ENCODE results near the gene NFKBIB. TPM values are rescaled to one million over a fixed set of nuclear protein-coding genes. Genes with fewer than 3 reads are reported as not detected.

Gene NFKBIB
- total and polyA plus RNA-seq, 2 of the 13 experiments (the other 11 are each of a cell fraction or from before 2014, with no cell fraction given), result 8.6 to 14.9 TPM

DNA sequence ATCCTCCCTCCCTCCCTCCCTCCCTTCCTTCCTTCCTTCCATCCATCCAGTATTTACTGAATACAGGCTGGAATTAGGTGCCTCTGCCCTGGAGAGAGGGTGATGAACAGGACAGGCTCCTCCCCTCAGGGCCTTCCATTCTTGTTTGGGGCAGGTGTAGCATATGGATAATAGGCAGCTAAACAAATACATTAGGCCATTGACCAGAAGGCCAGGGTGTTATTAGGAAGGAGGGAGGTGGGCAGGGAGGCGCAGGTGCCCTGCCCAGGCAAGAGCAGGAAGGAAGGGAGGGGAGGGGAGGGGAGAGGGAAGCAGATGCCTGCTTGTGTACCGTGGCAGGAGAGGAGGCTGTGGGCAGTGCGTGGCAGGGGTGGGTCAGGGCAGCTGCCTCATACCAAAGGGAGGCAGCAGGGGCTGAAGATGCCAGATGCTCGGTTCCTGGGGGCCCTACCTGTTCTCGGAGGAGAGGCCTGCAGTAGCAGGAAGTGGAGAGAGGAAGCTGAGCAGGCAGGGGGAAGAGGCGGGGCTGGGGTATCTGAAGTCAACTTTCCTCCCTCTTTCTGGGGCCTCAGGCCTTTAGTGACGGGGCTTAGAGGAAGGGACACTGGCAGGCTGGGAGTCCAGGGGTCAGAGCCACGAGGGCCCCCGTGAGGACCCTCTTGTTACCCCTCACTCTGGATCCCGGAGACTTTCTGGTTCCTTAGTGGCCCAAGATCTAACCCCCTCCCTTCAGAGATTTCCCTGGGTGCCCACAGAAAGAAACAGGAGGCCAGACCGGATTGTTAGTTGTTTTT, 21.8 kb upstream of the NFKBIB start, which contains the start of gene RINL (continued):
- TF ChIP-seq, protein P1, sequence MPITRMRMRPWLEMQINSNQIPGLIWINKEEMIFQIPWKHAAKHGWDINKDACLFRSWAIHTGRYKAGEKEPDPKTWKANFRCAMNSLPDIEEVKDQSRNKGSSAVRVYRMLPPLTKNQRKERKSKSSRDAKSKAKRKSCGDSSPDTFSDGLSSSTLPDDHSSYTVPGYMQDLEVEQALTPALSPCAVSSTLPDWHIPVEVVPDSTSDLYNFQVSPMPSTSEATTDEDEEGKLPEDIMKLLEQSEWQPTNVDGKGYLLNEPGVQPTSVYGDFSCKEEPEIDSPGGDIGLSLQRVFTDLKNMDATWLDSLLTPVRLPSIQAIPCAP (CRISPR knock-in tag; IDR thresholded peaks at IDR 0.05; ENCODE audit: low read depth), result no peak
- TF ChIP-seq YEATS2 (CRISPR knock-in tag; IDR thresholded peaks at IDR 0.05; ENCODE audit: borderline replicate concordance) (peak; percentile 61; the same call in 1 of the 2 replicates), PAXIP1 (CRISPR knock-in tag; conservative IDR thresholded peaks at IDR 0.05) (peak; percentile 39; the same call in 1 of the 2 replicates), IRF9 (CRISPR knock-in tag; IDR thresholded peaks at IDR 0.05; ENCODE audit: borderline replicate concordance) (peak; percentile 75; the same call in 1 of the 2 replicates), ZBTB7B (CRISPR knock-in tag; IDR thresholded peaks at IDR 0.05) (0 out of 2 replicates have a peak, but pooled peaks have one; percentile 21), ZC3H13 (CRISPR knock-in tag; IDR thresholded peaks at IDR 0.05) (no peak), POLR2G (IDR thresholded peaks at IDR 0.05; ENCODE audit: low read depth, low read length) (peak; percentile 78), ZFP41 (CRISPR knock-in tag; IDR thresholded peaks at IDR 0.05; ENCODE audit: borderline replicate concordance) (no peak), MYC (CRISPR knock-in tag; IDR thresholded peaks at IDR 0.05; ENCODE audit: borderline replicate concordance) (peak; percentile 24; the same call in 1 of the 2 replicates), RXRB (CRISPR knock-in tag; IDR thresholded peaks at IDR 0.05; ENCODE audit: borderline replicate concordance) (0 out of 2 replicates have a peak, but pooled peaks have one; percentile 8), ZNF484 (CRISPR knock-in tag; IDR thresholded peaks at IDR 0.05; ENCODE audit: borderline replicate concordance, low read depth) (no peak), TAF1 (CRISPR knock-in tag; IDR thresholded peaks at IDR 0.05) (peak; percentile 39; the same call in 1 of the 2 replicates), HNRNPL (IDR thresholded peaks at IDR 0.05; ENCODE audit: low read depth, low read length) (0 out of 2 replicates have a peak, but pooled peaks have one; percentile 61), KLF16 (CRISPR knock-in tag; IDR thresholded peaks at IDR 0.05) (peak in 1 of 2 experiments; percentile 64; a peak in 1 of 4 replicates)
- TF ChIP-seq, protein P2, sequence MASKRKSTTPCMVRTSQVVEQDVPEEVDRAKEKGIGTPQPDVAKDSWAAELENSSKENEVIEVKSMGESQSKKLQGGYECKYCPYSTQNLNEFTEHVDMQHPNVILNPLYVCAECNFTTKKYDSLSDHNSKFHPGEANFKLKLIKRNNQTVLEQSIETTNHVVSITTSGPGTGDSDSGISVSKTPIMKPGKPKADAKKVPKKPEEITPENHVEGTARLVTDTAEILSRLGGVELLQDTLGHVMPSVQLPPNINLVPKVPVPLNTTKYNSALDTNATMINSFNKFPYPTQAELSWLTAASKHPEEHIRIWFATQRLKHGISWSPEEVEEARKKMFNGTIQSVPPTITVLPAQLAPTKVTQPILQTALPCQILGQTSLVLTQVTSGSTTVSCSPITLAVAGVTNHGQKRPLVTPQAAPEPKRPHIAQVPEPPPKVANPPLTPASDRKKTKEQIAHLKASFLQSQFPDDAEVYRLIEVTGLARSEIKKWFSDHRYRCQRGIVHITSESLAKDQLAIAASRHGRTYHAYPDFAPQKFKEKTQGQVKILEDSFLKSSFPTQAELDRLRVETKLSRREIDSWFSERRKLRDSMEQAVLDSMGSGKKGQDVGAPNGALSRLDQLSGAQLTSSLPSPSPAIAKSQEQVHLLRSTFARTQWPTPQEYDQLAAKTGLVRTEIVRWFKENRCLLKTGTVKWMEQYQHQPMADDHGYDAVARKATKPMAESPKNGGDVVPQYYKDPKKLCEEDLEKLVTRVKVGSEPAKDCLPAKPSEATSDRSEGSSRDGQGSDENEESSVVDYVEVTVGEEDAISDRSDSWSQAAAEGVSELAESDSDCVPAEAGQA (IDR thresholded peaks at IDR 0.05; ENCODE audit: low read depth), result no peak
- TF ChIP-seq, protein P2 (CRISPR knock-in tag; IDR thresholded peaks at IDR 0.05; ENCODE audit: borderline replicate concordance), result no peak
